CD4-positive, alpha-beta T cell (primary cell): Measurements from ENCODE around the gene ADAMTS18. TPM values are rescaled to one million over a fixed set of nuclear protein-coding genes. Genes with fewer than 3 reads are reported as not detected.

Source experiments
- ATAC-seq: fragments of 200-7000 bp; cut with Tn5 transposase; one replicate; pipeline ENCODE4 v1.10.0; 2022; ENCODE audit warnings: mild to moderate bottlenecking; ENCODE audit not compliant: poor library complexity
- CTCF ChIA-PET: fragments of 350-600 bp; sonication (Branson Sonifier 250); formaldehyde crosslinking; loops from one replicate; lab custom pipeline; 2021; ENCODE audit warnings: antibody characterized with exemption, inconsistent platforms; lab: Charles Lee
- POLR2A ChIA-PET: fragments of 350-600 bp; sonication (Branson Sonifier 250); formaldehyde crosslinking; loops from one replicate; lab custom pipeline; 2021; ENCODE audit warnings: antibody characterized with exemption, inconsistent platforms; lab: Charles Lee
- DNase-seq, 14 experiments: peaks; one replicate each; pipeline ENCODE4 v3.0.0-alpha.2; 2013 to 2020; ENCODE audit warnings: mixed read lengths in 2 of 14
- H3K27ac ChIP-seq, 2 donors: one replicate each; pipeline versions ENCODE4 v1.5.1 to v1.7.0; 2013; ENCODE audit warnings: low read length in 2 of 2, low read depth in 1 of 2, mild to moderate bottlenecking in 1 of 2
- H3K27me3 ChIP-seq, 2 experiments: 1 replicate in 1 of 2; 2 replicates in 1 of 2; pipeline versions ENCODE4 v1.6.1 to v1.7.0; 2013; ENCODE audit warnings: low read length in 2 of 2, control low read depth in 1 of 2, mild to moderate bottlenecking in 1 of 2, moderate library complexity in 1 of 2; ENCODE audit not compliant: insufficient read depth in 2 of 2, control insufficient read depth in 1 of 2
- H3K36me3 ChIP-seq: one replicate; pipeline ENCODE4 v1.6.1; 2013; ENCODE audit warnings: low read length, control low read depth; ENCODE audit not compliant: insufficient read depth
- H3K4me1 ChIP-seq: one replicate; pipeline ENCODE4 v1.6.1; 2013; ENCODE audit warnings: low read length, control low read depth; ENCODE audit not compliant: insufficient read depth
- H3K4me3 ChIP-seq: one replicate; pipeline ENCODE4 v1.5.1; 2013; ENCODE audit warnings: mild to moderate bottlenecking, low read length, moderate library complexity
- H3K9me3 ChIP-seq, 2 experiments: 1 replicate in 1 of 2; 2 replicates in 1 of 2; pipeline versions ENCODE4 v1.6.1 to v1.7.0; 2013; ENCODE audit warnings: low read length in 2 of 2, mild to moderate bottlenecking in 2 of 2, control low read depth in 1 of 2, moderate library complexity in 1 of 2; ENCODE audit not compliant: control insufficient read depth in 1 of 2, insufficient read depth in 1 of 2
- H3K27ac Mint-ChIP-seq: one replicate; pipeline ENCODE4 v1.8.0; 2020; ENCODE audit warnings: mixed read lengths
- H3K27me3 Mint-ChIP-seq: one replicate; pipeline ENCODE4 v1.8.0; 2021; ENCODE audit warnings: mixed read lengths
- H3K36me3 Mint-ChIP-seq: one replicate; pipeline ENCODE4 v1.8.0; 2021; ENCODE audit warnings: low read depth, mixed read lengths
- H3K4me1 Mint-ChIP-seq: one replicate; pipeline ENCODE4 v1.8.0; 2021; ENCODE audit warnings: low read depth, mixed read lengths
- H3K4me3 Mint-ChIP-seq: one replicate; pipeline ENCODE4 v1.8.0; 2020; ENCODE audit warnings: mild to moderate bottlenecking, mixed read lengths
- H3K9me3 Mint-ChIP-seq: one replicate; pipeline ENCODE4 v1.8.0; 2020; ENCODE audit warnings: mixed read lengths
- intact Hi-C, 2 experiments: fragments of 100-400 bp; cut with DNase I in 1 of 2; cut with micrococcal nuclease in 1 of 2; formaldehyde crosslinking; loops; one replicate each; pipeline versions ENCODE4 v1.15.1 to v1.9.0; 2023 to 2025; cut with DNase I, micrococcal nuclease
- total RNA-seq, 174 experiments: library from RNA in 2 of 174; stranded (reverse) in 2 of 174; gene quantifications; one replicate each; pipeline ENCODE4 v1.2.3 and lab custom pipeline; 2021 to 2026
- TF ChIP-seq, protein P1 (sequence below): fragments of 200-600 bp; IDR thresholded peaks from one replicate; pipeline ENCODE4 v1.8.0; 2022; ENCODE audit warnings: antibody characterized with exemption, mild to moderate bottlenecking

The ADAMTS18 gene
- total RNA-seq, 2 experiments from 2014 or later, result not detected

DNA sequence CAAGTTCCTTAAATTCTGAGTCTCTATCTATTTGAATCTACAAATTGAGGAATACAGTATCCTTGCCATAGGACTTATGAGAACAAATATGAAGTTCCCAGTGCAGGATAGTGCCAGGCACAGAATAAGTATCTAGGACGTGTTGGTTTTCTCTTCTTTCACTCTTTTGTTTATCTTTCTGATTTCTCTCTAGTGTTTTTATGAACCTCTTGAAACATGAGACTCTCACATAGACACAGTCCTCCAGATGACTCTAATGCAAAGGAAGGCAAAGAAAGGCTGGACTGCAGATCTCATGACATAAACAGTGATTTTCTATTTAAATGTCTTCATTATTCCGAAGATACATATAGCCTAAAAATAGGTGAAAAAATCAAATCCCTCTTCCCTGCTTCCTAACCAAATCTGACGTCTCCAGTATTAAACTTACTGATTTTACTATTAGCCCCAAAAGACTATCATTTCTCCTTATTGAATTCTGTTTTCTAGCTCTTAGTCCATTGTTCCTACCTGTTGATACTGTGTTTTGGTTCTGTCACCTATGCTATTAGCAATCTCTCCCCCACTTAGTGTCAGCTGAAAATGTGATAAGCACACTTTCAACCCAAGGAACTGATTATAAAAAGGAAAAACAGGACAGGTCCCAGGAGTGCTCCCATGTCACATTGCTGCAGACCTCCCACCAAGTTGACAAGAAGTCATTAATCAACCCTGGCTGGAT lies 24.9 kb upstream of the ADAMTS18 start:
- H3K27ac ChIP-seq, result no peak overlapping the region
- peaks cover 2% of the 10 kb centered on the region for H3K9me3 Mint-ChIP-seq
- H3K36me3 Mint-ChIP-seq, result no peaks in the 10 kb centered on the region
- H3K27me3 ChIP-seq, result no peaks in the 10 kb centered on the region
- no peak for ATAC-seq
- no peaks in the 10 kb centered on the region for H3K36me3 ChIP-seq
- H3K4me1 ChIP-seq, result no peaks in the 10 kb centered on the region
- H3K4me3 Mint-ChIP-seq, result no peak overlapping the region
- no peak for DNase-seq
- H3K4me3 ChIP-seq, result no peak overlapping the region
- CTCF ChIA-PET, result no interaction called here
- POLR2A ChIA-PET, result no interaction called here
- TF ChIP-seq, protein P1, sequence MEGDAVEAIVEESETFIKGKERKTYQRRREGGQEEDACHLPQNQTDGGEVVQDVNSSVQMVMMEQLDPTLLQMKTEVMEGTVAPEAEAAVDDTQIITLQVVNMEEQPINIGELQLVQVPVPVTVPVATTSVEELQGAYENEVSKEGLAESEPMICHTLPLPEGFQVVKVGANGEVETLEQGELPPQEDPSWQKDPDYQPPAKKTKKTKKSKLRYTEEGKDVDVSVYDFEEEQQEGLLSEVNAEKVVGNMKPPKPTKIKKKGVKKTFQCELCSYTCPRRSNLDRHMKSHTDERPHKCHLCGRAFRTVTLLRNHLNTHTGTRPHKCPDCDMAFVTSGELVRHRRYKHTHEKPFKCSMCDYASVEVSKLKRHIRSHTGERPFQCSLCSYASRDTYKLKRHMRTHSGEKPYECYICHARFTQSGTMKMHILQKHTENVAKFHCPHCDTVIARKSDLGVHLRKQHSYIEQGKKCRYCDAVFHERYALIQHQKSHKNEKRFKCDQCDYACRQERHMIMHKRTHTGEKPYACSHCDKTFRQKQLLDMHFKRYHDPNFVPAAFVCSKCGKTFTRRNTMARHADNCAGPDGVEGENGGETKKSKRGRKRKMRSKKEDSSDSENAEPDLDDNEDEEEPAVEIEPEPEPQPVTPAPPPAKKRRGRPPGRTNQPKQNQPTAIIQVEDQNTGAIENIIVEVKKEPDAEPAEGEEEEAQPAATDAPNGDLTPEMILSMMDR, result no peak
- H3K27ac Mint-ChIP-seq, result no peak overlapping the region
- no peaks in the 10 kb centered on the region for H3K9me3 ChIP-seq
- no peaks in the 10 kb centered on the region for H3K4me1 Mint-ChIP-seq
- no peaks in the 10 kb centered on the region for H3K27me3 Mint-ChIP-seq
- intact Hi-C loops, result no loop called here

DNA sequence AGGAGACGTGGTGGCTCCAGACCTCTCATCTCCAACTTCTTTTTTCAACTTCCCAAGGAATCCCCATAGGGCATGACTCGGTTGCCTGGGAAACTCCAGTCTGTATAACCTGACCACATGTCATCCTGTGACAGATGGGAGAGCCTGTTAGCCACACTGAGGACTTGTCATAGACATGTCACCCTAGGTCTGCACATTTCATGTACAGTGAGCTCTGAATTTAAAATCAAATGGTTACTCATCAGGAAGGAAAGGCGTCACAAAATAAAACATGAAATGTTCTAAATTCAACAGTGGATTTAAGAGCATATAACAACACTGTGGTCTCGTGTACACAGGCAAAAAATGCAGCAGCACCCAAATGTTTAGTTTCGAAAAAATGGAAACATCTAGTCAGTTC lies 22.2 kb upstream of the ADAMTS18 start:
- intact Hi-C loops, result no loop called here
- CTCF ChIA-PET, result no interaction called here

DNA sequence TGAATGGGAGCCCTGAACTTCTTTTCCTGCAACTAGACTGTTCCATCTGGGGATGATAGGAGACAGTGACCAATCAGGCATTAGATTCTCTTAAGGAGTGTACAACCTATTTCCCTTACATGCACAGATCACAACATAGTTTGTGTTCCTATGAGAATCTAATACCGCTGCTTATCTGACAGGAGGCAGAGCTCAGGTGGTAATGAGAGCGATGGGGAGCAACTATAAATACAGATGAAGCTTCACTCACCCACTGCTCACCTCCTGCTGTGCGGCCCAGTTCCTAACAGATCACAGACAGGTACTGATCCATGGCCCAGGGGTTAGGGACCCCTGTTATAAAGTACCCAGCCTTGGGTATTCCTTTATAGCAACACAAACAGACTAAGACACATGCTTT lies 17.4 kb upstream of the ADAMTS18 start:
- ChIA-PET CTCF (no interaction called here), POLR2A (no interaction called here)
- Mint-ChIP-seq H3K4me1 (no peaks in the 10 kb centered on the region), H3K9me3 (no peaks in the 10 kb centered on the region), H3K36me3 (no peaks in the 10 kb centered on the region), H3K4me3 (no peak overlapping the region), H3K27me3 (peaks cover 11% of the 10 kb centered on the region), H3K27ac (no peak overlapping the region)
- H3K9me3 ChIP-seq, result no peaks in the 10 kb centered on the region
- TF ChIP-seq, protein P1, result no peak
- no peaks in the 10 kb centered on the region for H3K4me1 ChIP-seq
- no peak overlapping the region for H3K27ac ChIP-seq
- H3K36me3 ChIP-seq, result no peaks in the 10 kb centered on the region
- no peak overlapping the region for H3K4me3 ChIP-seq
- no peak for DNase-seq
- intact Hi-C loops, result no loop called here
- no peaks in the 10 kb centered on the region for H3K27me3 ChIP-seq
- ATAC-seq, result no peak

More for the DNA sequence above, 22.2 kb upstream of the ADAMTS18 start:
- POLR2A ChIA-PET, result no interaction called here
- Histone ChIP-seq H3K4me1 (no peaks in the 10 kb centered on the region), H3K9me3 (no peaks in the 10 kb centered on the region), H3K27ac (no peak overlapping the region), H3K27me3 (no peaks in the 10 kb centered on the region), H3K4me3 (no peak overlapping the region), H3K36me3 (no peaks in the 10 kb centered on the region)
- no peak for DNase-seq
- Mint-ChIP-seq H3K36me3 (no peaks in the 10 kb centered on the region), H3K4me3 (no peak overlapping the region), H3K27ac (no peak overlapping the region), H3K27me3 (no peaks in the 10 kb centered on the region), H3K9me3 (no peaks in the 10 kb centered on the region), H3K4me1 (no peaks in the 10 kb centered on the region)
- TF ChIP-seq, protein P1, result no peak
- no peak for ATAC-seq
